Keratinocyte (primary cell): ENCODE measurements around the gene LHPP. TPM values are rescaled to one million over a fixed set of nuclear protein-coding genes. Genes with fewer than 3 reads are reported as not detected.
A peak's percentile ranks its signal among the peaks of the same experiment; 100 is the strongest.

ENCODE experiments used
- DNase-seq: peaks from one replicate; pipeline ENCODE4 v3.0.0-alpha.2; 2011; ENCODE audit warnings: low read depth, missing footprints, low spot score
- FAIRE-seq: peaks from 2 replicates; lab custom pipeline; 2011; peaks lifted over from hg19 to GRCh38; lab: Jason Lieb, UNC
- H2AFZ ChIP-seq: 2 replicates; pipeline ENCODE4 v1.6.0; 2012; ENCODE audit warnings: low read length, control low read depth, inconsistent platforms; ENCODE audit not compliant: control insufficient read depth
- H3K27ac ChIP-seq: 2 replicates; pipeline ENCODE4 v1.5.1; 2011; ENCODE audit warnings: low read length; ENCODE audit not compliant: control insufficient read depth, insufficient read depth
- H3K27me3 ChIP-seq: 3 replicates; pipeline ENCODE4 v1.6.0; 2011; ENCODE audit warnings: low read length; ENCODE audit not compliant: control insufficient read depth, insufficient read depth; ENCODE audit errors: extremely low read depth
- H3K36me3 ChIP-seq, 2 experiments: 2 replicates in 1 of 2; 3 replicates in 1 of 2; pipeline ENCODE4 v1.5.1; 2011; ENCODE audit warnings: low read length in 2 of 2, mild to moderate bottlenecking in 1 of 2; ENCODE audit not compliant: control insufficient read depth in 2 of 2, insufficient read depth in 2 of 2; ENCODE audit errors: extremely low read depth in 1 of 2
- H3K4me1 ChIP-seq: 3 replicates; pipeline ENCODE4 v1.5.1; 2011; ENCODE audit warnings: low read length; ENCODE audit not compliant: control insufficient read depth, insufficient read depth; ENCODE audit errors: extremely low read depth
- H3K4me2 ChIP-seq: 3 replicates; pipeline ENCODE4 v1.6.0; 2011; ENCODE audit warnings: low read depth, low read length; ENCODE audit not compliant: control insufficient read depth, insufficient read depth; ENCODE audit errors: extremely low read depth
- H3K4me3 ChIP-seq, 3 experiments: fragments of 200-600 bp in 1 of 3; sonication (generic) in 1 of 3; 2 replicates in 2 of 3; 3 replicates in 1 of 3; pipeline ENCODE4 v1.5.1; 2011 to 2016; ENCODE audit warnings: low read length in 3 of 3, mild to moderate bottlenecking in 3 of 3, control low read depth in 2 of 3, inconsistent platforms in 1 of 3, low read depth in 1 of 3, mixed read lengths in 1 of 3, mixed run types in 1 of 3, moderate library complexity in 1 of 3; ENCODE audit not compliant: control insufficient read depth in 2 of 3, insufficient read depth in 2 of 3; ENCODE audit errors: extremely low read depth in 1 of 3
- H3K79me2 ChIP-seq: 2 replicates; pipeline ENCODE4 v1.6.0; 2012; ENCODE audit warnings: low read length; ENCODE audit not compliant: control insufficient read depth, insufficient read depth
- H3K9ac ChIP-seq: 3 replicates; pipeline ENCODE4 v1.6.0; 2011; ENCODE audit warnings: low read length; ENCODE audit not compliant: control insufficient read depth, insufficient read depth; ENCODE audit errors: extremely low read depth
- H3K9me1 ChIP-seq: 3 replicates; pipeline ENCODE4 v1.6.0; 2011; ENCODE audit warnings: low read length; ENCODE audit not compliant: control insufficient read depth, insufficient read depth; ENCODE audit errors: extremely low read depth
- H3K9me3 ChIP-seq: 2 replicates; pipeline ENCODE4 v1.5.1; 2012; ENCODE audit warnings: low read depth, low read length; ENCODE audit not compliant: control insufficient read depth
- H4K20me1 ChIP-seq: 3 replicates; pipeline ENCODE4 v1.6.0; 2011; ENCODE audit warnings: low read length; ENCODE audit not compliant: control insufficient read depth, insufficient read depth; ENCODE audit errors: extremely low read depth
- EZH2 ChIP-seq: IDR thresholded peaks from one replicate; pipeline ENCODE4 v1.6.1; 2012; ENCODE audit warnings: inconsistent platforms, mild to moderate bottlenecking, low read length, moderate library complexity
- dilution Hi-C: fragments of 300-500 bp; cut with MboI; formaldehyde crosslinking; loops from one replicate; pipeline ENCODE4 v1.7.0; 2020; ENCODE audit warnings: low sequenced_read_pairs; ENCODE audit not compliant: extremely low pct_ligation_motif_present
- polyA minus RNA-seq, 3 experiments: library from RNA; depleted of rRNA, polyadenylated mRNA; stranded (reverse); fragments of >200 nt; gene quantifications; 1 replicate in 1 of 3; 2 replicates in 1 of 3; 3 replicates in 1 of 3; pipeline ENCODE4 v1.2.3, GENCODE V29; 2011
- polyA plus RNA-seq, 5 experiments: library from polyadenylated mRNA; depleted of rRNA in 3 of 5; stranded (reverse) in 3 of 5; stranded (forward) in 1 of 5; unstranded in 1 of 5; fragments of >200 nt; gene quantifications; 1 replicate in 1 of 5; 2 replicates in 3 of 5; 3 replicates in 1 of 5; pipeline versions ENCODE4 v1.2.1 to v1.2.3, GENCODE V29; 2011 to 2012; ENCODE audit warnings: missing spikeins in 2 of 5, low read depth in 1 of 5, low replicate concordance in 1 of 5
- TF ChIP-seq, protein P1 (sequence below), 3 experiments: IDR thresholded peaks in 1 of 3; conservative IDR thresholded peaks in 1 of 3; optimal IDR thresholded peaks in 1 of 3; 2 replicates in 2 of 3; 3 replicates in 1 of 3; pipeline versions ENCODE3 to v1.5.1; 2011; ENCODE audit warnings: low read length in 3 of 3, mild to moderate bottlenecking in 3 of 3, moderate library complexity in 2 of 3, control low read depth in 1 of 3, inconsistent platforms in 1 of 3; ENCODE audit not compliant: insufficient read depth in 2 of 3; ENCODE audit errors: extremely low read depth in 1 of 3

LHPP gene, protein sequence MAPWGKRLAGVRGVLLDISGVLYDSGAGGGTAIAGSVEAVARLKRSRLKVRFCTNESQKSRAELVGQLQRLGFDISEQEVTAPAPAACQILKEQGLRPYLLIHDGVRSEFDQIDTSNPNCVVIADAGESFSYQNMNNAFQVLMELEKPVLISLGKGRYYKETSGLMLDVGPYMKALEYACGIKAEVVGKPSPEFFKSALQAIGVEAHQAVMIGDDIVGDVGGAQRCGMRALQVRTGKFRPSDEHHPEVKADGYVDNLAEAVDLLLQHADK
- 13.1 to 17.7 TPM (median 17.2 TPM) in 3 replicates for polyA plus RNA-seq
- 8.9 TPM for polyA plus RNA-seq (2011; ENCODE audit: low read depth)
- 13.2 and 14.6 TPM in 2 replicates for polyA plus RNA-seq (2011; cell fraction: cytosol; rRNA removed)
- 9.3 and 13.0 TPM in 2 replicates for polyA plus RNA-seq (2011; cell fraction: nucleus; rRNA removed)
- 22.6 and 25.2 TPM in 2 replicates for polyA plus RNA-seq (2012; ENCODE audit: low replicate concordance)
- polyA minus RNA-seq = 8.3 to 8.7 TPM (median 8.4 TPM) in 3 replicates
- polyA minus RNA-seq (2011; cell fraction: cytosol; rRNA and poly(A)+ RNA removed) = 15.3 TPM
- 3.1 and 4.6 TPM in 2 replicates for polyA minus RNA-seq (2011; cell fraction: nucleus; rRNA and poly(A)+ RNA removed)

DNA sequence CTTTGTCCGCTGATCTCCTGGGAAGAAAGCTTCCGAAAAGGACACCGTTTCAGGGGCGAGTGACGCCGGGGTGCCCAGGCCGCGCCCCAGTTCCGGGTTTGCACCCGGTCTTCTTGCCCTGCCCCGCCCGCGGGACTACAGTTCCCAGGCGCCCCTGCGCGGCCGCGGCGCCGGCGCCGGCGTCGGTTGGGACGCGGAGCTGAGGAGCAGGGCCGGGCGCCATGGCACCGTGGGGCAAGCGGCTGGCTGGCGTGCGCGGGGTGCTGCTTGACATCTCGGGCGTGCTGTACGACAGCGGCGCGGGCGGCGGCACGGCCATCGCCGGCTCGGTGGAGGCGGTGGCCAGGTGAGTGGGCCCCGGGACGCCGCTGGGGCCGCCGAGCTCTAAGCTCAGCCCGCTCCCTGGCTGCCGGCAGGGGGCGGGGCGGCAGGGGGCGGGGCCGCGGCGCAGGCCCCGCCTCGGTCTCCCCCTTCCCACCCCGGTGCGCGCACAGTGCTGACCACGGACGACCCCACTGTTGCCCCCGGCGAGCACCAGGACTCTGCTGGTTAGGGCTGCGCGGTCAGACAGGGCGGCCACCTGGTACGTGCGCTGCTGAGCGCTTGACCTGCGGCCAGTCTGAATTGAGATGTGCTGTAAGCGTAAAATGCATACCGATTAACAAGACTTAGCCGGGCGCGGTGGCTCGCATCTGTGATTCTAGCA is at the start of gene LHPP:
TSS of gene LHPP (plus strand) at position 182 of the 706 bp plus-strand sequence. CDS start at position 222, 40 bp downstream.
- H3K9me1 ChIP-seq = no peaks in the 10 kb centered on the region
- no peak for DNase-seq
- FAIRE-seq = no peak
- H3K4me3 ChIP-seq = peak within 1 kb of the TSS; percentile 76 to 81 (median 81)
- H3K9ac ChIP-seq = peak within 1 kb of the TSS; percentile 75
- H2AFZ ChIP-seq = peak within 1 kb of the TSS; percentile 96
- peaks cover 8% of the 10 kb centered on the region for H3K4me1 ChIP-seq
- peak within 1 kb of the TSS; percentile 78 for H3K4me2 ChIP-seq
- H3K27me3 ChIP-seq = no peaks in the 10 kb centered on the region
- TF ChIP-seq EZH2 = no peak
- dilution Hi-C loops = no loop called here
- H3K9me3 ChIP-seq = no peaks in the 10 kb centered on the region
- peak within 1 kb of the TSS; percentile 71 for H3K27ac ChIP-seq
- H3K36me3 ChIP-seq = peaks cover 0 to 2% of the 10 kb centered on the region in 2 experiments
- H3K79me2 ChIP-seq = peaks cover 9% of the 10 kb centered on the region
- no peaks in the 10 kb centered on the region for H4K20me1 ChIP-seq

DNA sequence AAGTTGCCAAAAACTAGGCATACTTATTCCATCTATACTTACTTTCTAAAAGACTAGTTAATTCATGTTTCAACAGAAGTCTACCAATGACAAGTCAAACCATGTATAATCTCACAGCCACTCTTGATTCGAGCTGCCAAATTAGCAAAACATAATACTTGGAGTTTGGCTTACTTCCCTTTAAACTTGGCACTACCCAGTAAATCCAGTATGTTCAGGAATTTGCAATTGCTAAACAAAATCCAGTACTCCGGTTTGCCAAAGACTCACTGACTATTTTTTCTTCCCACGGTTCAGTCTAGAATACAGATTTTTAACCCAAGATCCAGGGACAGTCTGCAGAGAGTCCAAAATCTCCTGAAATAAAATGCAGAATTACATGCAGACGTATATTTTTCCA is 47.5 kb upstream of the LHPP start:
- peak; percentile 26 for FAIRE-seq
- TF ChIP-seq EZH2 = no peak
- no peaks in the 10 kb centered on the region for H3K27me3 ChIP-seq
- no peak for DNase-seq
- H4K20me1 ChIP-seq = peaks cover 13% of the 10 kb centered on the region
- peak overlapping the region; percentile 76 for H3K4me2 ChIP-seq
- no peak overlapping the region for H3K27ac ChIP-seq
- H3K4me1 ChIP-seq = peaks cover 27% of the 10 kb centered on the region
- H3K36me3 ChIP-seq = peaks cover 17% of the 10 kb centered on the region in 2 experiments
- no peak overlapping the region for H3K9ac ChIP-seq
- no peaks in the 10 kb centered on the region for H3K9me1 ChIP-seq
- peaks cover 89% of the 10 kb centered on the region for H3K79me2 ChIP-seq
- no peaks in the 10 kb centered on the region for H3K9me3 ChIP-seq
- peak overlapping the region in 1 of 3 experiments; percentile 2 for H3K4me3 ChIP-seq
- dilution Hi-C loops = no loop called here
- H2AFZ ChIP-seq = no peak overlapping the region

DNA sequence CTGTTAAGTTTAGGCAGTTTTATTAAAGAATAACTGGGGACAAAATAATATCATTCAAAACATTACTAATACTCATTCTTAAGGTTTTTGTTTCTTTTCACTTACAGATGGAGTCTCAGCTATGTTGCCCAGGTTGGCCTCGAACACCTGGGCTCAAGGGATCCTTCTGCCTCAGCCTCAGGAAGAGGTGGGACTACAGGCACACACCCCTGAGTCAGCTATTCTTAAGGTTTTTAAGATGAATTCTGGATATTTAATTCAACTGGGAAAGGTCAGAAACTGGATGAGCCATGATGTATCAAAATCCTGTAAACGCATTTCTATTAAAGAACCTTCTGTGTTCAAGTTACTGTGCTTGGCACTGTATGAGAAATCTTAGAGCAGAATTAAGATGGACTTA is 46.4 kb upstream of the LHPP start:
- no peaks in the 10 kb centered on the region for H3K9me3 ChIP-seq
- H2AFZ ChIP-seq = no peak overlapping the region
- DNase-seq (no peak), FAIRE-seq (peak; percentile 20)
- TF ChIP-seq, protein P1, sequence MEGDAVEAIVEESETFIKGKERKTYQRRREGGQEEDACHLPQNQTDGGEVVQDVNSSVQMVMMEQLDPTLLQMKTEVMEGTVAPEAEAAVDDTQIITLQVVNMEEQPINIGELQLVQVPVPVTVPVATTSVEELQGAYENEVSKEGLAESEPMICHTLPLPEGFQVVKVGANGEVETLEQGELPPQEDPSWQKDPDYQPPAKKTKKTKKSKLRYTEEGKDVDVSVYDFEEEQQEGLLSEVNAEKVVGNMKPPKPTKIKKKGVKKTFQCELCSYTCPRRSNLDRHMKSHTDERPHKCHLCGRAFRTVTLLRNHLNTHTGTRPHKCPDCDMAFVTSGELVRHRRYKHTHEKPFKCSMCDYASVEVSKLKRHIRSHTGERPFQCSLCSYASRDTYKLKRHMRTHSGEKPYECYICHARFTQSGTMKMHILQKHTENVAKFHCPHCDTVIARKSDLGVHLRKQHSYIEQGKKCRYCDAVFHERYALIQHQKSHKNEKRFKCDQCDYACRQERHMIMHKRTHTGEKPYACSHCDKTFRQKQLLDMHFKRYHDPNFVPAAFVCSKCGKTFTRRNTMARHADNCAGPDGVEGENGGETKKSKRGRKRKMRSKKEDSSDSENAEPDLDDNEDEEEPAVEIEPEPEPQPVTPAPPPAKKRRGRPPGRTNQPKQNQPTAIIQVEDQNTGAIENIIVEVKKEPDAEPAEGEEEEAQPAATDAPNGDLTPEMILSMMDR (optimal IDR thresholded peaks at IDR 0.05 in 1 of 3, IDR thresholded peaks at IDR 0.05 in 1 of 3, conservative IDR thresholded peaks at IDR 0.05 in 1 of 3; ENCODE audit: extremely low read depth in 1 of 3, insufficient read depth in 2 of 3, low read length in 3 of 3) = no peak
- no peak for TF ChIP-seq EZH2
- H3K4me2 ChIP-seq = peak overlapping the region; percentile 84
- peaks cover 13% of the 10 kb centered on the region for H4K20me1 ChIP-seq
- peaks cover 14 to 17% of the 10 kb centered on the region in 2 experiments for H3K36me3 ChIP-seq
- no peaks in the 10 kb centered on the region for H3K9me1 ChIP-seq
- dilution Hi-C loops = no loop called here
- H3K9ac ChIP-seq = no peak overlapping the region
- no peak overlapping the region for H3K4me3 ChIP-seq
- H3K79me2 ChIP-seq = peaks cover 80% of the 10 kb centered on the region
- peaks cover 31% of the 10 kb centered on the region for H3K4me1 ChIP-seq
- no peaks in the 10 kb centered on the region for H3K27me3 ChIP-seq
- no peak overlapping the region for H3K27ac ChIP-seq
